Stimulated activated CD4-positive, alpha-beta T cell treated with anti-CD3 and anti-CD28 coated beads, Interleukin-15, amount 100 ng/mL, for 24 hours (primary cell): Measurements from ENCODE around the gene STK16.

ENCODE experiments used
- DNase-seq: peaks from one replicate; pipeline ENCODE4 v3.0.0-alpha.2; 2020

STK16 gene

GRCh38 chr2:219214141-219214540, 31.1 kb upstream of the STK16 start:
- DNase-seq: no peak

GRCh38 chr2:219214786-219215185, 30.5 kb upstream of the STK16 start:
- DNase-seq: no peak

DNA sequence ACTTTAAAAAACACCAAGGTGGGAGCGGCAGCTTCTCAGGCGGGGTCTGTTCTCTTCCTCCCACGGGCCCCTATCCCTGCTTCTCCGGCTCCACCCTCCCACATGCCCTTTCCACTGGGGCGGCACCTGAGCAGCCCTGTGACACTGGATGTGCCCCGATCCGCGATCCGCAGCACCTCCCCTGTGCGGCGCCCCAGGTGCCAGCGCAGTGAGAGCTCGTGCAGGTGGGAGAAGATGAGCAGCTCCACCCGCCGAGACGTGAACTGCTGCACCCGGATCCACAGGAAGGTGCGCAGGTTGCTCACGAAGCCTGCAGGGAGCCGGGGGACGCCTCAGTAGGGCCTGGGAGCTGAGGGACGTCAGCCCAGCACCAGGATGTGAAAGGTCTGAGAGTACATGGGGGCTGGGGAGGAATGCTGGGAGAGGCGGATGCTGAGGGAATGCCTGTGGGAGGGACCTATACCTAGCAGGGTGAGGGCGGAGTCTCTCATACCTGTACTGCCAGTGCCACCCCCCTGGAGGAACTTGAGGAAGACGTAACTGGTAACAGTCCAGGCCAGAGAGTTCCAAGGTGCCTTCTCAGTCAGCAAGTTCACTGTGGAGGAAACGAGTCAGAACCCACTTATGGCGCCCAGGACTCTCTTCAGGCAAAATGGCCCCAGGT, 29.3 kb upstream of the STK16 start:
- no peak for DNase-seq

GRCh38 chr2:219216535-219216915, 28.8 kb upstream of the STK16 start:
- no peak for DNase-seq

GRCh38 chr2:219218217-219218731, 27.0 kb upstream of the STK16 start:
- peak; percentile 50 for DNase-seq

GRCh38 chr2:219218732-219219701, 26.3 kb upstream of the STK16 start, which contains the start of gene ABCB6:
Gene ABCB6, minus strand, starts transcription at chr2:219218958. Its CDS starts 285 bp downstream, at chr2:219218673.
- peak; percentile 95 for DNase-seq

DNA sequence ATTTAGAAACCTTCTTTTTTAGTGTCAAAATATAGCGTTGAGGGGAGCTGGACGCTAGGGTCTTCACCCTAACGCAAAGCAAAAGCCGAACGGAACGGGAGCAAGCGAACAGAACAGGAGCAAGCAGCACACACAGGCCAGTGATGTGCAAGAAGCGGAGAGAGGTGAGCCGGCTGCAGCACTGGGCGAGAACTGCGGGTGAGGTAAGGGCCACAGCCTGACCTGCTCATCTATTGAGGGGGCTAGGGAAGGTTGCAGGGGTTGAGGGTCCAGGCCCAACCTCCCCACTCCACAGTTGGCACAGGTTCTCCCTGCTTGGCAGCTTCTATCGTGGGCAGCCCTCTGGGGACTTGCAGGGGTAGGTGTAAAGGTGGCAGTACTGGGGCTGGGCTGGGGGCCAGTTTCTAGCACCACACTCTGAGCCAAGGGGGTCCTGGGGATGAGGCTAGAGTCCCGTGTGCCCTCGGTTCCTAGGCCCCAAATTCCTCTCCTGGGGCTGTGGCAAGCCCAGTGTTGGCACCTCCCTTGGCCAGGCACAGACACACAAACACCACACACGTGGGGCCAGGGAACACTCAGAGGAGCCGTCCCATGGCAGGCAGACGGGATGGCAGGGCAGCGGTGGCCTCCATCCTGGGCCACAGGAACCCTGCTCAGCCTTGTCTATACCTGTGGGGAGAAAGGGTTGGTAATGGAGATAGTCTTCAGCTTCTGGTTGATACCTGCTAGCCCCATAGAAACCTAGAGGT, 25.3 kb upstream of the STK16 start:
- DNase-seq: no peak

DNA sequence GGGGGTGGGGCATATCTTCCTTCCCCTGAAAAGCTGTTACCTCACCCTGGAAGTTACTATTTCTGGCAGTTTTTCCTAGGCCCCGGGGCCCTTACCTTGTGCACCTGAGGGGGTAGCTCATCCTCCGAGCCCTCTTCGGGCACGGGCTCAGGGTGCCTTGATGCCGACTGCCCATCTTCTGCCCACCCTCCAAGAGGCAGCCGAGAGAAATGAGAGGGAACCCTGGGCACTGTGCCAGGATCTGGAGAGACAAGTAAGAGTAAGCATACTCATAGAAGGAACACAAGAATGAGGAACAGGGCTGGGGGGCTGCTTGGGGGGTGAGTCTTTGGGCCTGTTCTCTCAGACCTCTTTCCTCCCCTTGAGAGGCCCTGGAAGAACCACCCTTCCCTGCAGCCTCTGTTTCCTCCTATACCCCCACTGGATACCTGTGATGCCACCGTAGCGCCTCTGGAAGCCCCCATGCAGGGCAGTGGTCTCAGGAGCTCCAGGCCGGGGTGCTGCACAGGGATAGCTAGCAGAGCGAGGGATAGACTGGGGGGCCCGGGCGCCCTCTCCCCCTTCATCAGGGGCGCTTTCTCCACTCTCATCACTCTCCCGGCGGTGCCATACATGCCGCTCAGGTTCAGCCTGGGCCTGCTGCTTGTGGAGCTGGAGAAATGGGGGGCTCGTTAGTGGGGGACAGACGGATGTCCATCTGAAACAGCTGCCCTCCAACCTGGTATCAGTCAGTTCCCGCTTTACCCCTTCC, 24.5 kb upstream of the STK16 start:
- DNase-seq: no peak

DNA sequence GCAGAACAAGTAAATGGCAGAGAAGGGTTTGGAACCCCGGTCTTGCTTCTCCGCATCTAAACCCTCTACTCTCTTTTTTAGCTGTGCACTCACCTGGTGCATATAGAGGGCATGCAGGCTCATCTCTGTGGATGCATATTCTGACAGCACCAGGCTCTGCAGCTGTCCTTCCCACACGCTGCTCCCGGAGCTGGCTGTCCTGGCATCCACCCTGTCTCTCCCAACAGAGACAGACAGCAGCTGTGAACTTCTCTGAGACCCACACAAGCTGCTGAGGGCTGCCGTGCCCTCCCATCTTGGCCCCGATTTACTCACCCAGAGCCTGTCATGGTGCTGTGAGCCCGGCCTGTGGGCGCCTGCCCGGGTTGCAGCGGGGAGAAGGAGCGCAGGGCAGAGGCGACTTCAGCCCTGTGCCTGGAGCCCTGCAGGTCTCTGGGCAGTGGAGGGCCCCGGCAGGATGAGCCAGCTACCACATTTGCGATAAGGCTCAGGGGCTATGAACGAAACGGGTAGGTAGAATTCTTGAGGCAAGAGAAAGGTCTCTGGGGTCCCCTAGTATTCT, 23.2 kb upstream of the STK16 start:
- no peak for DNase-seq

GRCh38 chr2:219223831-219224610, 21.3 kb upstream of the STK16 start:
- no peak for DNase-seq

- DNase-seq: no peak
Measured at GRCh38 chr2:219225350-219225749, 19.9 kb upstream of the STK16 start.

GRCh38 chr2:219228041-219228910, 17.0 kb upstream of the STK16 start:
- DNase-seq: no peak

DNA sequence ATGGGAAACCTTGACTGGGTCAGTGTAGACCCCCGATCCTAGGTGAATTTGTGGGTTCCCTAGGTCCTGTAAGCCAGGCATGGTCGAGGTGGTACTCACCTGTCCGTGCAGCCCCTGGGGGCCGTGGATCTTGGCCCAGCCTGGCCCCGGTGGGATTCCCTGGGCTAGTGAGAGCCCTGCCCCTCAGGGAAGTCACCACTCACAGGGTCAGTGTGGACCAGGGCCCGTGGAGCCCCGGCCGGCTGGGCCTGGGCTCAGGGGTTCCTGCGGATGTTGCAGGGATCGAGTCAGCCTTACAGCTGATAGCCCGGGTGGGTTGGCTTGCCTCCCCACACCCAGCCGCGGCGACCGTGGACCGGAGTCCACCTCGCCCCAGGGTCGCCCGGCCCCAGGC, 16.4 kb upstream of the STK16 start:
- no peak for DNase-seq

GRCh38 chr2:219229305-219230058, 15.8 kb upstream of the STK16 start, which contains the start of the genes ANKZF1 and ATG9A:
Gene ANKZF1, plus strand, starts transcription at chr2:219229806. Its CDS starts 452 bp downstream, at chr2:219230258.
Gene ATG9A, minus strand, starts transcription at chr2:219229636. Its CDS starts 1,612 bp downstream, at chr2:219228024.
- peak; percentile 99 for DNase-seq

- DNase-seq: peak; percentile 80
Measured at GRCh38 chr2:219230059-219230540, 15.2 kb upstream of the STK16 start.

DNA sequence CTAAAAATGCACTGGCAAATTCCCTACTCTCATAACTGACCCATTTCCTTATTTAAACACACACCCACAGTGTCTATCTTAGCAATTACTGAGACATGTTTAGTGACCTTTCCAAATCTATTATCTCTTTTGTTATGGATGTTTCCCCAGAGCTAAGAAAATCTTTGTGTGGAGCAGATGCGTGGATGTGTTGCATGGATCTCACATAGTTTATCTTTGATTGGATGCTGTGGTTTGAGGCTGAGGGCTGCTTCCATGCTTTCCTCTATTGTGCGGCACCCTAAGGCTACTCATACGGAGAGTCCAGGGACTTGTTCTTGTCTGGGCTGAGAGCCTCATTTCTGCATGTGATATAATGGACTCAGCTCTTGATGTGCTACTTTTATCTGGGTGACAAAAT, 10.9 kb upstream of the STK16 start:
- DNase-seq: no peak

GRCh38 chr2:219243291-219243761, 2.0 kb upstream of the STK16 start:
- DNase-seq: no peak

DNA sequence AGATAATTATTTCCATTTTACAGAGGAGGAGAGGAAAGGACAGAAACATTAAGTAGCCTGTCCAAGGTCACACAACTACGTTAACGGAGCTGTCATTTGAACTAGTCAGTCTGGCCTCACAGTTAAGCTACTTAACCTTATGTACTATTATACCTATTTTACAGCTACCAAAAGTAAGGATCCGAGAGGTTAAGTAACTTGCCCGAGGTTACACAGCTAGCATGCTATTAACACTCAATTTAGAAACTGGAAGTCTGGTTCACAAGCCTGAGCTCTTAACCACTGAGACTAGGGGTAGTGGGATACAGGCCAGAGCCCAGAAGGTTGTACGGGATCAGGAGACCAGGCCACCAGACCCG, 511 bp upstream of the STK16 start:
- DNase-seq: no peak

DNA sequence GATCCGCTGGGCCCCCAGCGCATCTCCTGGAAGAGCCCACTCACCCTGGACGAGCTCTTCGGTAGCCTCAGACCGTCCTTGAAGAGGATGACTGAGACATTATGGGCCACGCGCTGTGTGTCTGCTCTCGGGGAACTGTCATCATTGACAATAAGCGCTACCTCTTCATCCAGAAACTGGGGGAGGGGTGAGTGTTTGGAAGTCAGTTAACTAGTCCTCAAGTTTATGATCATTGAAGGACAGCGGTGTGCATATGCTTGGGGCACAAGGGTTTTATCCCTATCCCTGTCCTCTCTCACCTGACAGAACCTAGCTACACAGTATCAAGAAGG, 586 bp downstream of the STK16 start:
- DNase-seq: peak; percentile 31
